ENCODE data around the gene CFAP46.

DNA sequence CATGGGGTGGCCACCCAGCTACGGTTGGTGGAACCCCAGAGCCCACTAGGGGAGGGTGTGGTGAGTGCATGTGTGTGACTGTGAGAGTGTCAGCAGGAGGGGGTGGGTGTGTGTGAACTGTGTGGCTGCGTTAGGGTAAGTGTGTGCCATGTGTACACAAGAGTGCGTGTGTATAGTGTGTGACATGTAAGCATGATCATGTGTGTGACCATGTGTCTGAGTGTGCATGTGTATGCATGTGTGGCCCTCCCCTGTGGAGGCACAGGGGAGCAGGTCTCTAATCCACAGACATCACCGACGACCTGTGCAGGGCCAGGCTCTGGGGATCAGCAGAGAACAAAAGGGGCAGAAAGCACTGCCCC is 3.5 kb upstream of the CFAP46 start:
- no peak for TF ChIP-seq CTCF (IDR thresholded peaks at IDR 0.05)
- TF ChIP-seq POLR2A (IDR thresholded peaks at IDR 0.05): no peak

All from uterus (tissue), 2 donors.